ENCODE measurements around the gene ATP13A3.
"Not testable (repeated sequence)": the region's sequence is repeated elsewhere in the genome, so short reads cannot be mapped to it uniquely, and the experiment has no call there.

The ATP13A3 gene

DNA sequence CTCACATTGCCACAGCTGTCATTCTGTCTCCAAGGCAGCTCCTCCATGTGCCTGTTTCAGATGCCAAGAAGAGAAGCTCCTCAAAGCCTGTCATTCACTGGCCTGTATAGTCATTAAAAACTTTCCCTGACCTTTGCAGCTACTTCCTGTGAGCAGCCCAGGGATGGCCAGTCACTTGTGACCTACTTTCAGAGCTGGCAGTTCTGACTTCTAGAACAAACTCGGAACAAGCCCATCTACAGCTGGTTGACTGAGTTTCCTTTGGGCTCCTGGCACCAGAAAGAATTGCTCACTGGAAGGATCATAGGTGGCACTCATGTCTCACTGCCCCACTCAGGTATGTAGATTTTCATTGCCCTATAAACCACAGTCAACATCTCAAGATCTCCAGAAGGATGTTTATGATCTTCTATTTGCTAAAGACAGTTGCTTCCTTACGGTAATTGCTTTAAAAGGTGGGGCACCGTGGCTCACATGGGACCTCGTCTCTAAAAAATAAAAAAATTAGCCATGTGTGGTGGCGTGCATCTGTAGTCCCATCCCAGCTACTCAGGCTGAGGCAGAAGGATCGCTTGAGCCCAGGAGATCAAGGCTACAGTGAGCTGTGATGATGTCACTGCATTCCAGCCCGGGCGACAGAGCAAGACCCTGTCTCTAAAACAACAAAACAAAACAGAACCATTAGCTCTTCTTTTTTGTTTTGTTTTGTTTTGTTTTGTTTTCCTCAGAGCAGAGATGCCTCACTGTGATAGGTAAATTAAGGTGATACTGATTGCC lies 11.2 kb upstream of the ATP13A3 start:
- DNase-seq = no peak

GRCh38 chr3:194496217-194496919 lies 9.6 kb upstream of the ATP13A3 start:
- DNase-seq = peak; percentile 78

GRCh38 chr3:194494951-194495374 lies 8.2 kb upstream of the ATP13A3 start:
- DNase-seq = no peak

- peak; percentile 33 for DNase-seq
These were observed 7.5 kb upstream of the ATP13A3 start for GRCh38 chr3:194493995-194494927.

GRCh38 chr3:194492001-194492400 lies 5.2 kb upstream of the ATP13A3 start:
- no peak for DNase-seq

DNA sequence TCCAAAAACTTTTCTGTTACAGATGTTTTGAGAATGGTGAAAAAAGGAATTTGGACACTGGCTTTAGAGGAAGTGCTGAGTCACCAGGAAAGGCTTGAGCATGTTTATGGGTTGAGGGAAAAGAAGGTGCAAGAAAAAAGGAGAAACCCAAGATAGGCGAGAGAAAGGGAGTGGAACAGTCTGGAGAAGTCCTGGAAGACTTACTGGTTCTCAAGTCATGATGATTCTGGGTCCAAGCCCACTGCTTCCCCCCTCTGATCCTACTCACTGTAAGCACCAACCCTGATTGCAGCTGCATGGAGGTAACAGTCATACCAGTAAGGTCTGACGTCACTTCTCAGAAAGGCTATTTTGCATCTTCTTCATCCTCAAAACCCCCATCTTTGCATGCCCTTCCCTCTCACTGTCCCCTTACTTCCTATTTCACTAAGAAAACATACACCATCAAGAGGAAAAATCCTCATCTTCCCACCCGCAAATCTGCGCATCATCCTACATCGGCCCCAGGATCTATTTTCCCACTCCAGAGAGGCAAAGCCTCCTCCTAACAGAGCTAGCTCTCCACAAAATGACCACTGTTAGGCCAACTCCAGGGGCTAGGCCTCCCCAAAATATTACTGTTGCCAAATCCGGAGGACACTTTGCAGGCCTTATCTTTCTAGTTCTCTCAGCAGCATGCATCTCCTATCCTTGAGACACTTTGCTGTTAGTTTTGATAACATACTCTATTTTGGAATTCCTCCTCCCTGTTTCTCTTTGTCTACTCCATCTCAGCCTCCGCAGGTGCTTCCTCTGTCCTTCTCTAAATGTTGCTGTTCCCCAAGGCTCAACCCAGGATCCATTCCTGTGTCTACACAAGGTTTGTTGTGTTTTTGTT lies 3.2 kb upstream of the ATP13A3 start:
- peak; percentile 50 for DNase-seq

DNA sequence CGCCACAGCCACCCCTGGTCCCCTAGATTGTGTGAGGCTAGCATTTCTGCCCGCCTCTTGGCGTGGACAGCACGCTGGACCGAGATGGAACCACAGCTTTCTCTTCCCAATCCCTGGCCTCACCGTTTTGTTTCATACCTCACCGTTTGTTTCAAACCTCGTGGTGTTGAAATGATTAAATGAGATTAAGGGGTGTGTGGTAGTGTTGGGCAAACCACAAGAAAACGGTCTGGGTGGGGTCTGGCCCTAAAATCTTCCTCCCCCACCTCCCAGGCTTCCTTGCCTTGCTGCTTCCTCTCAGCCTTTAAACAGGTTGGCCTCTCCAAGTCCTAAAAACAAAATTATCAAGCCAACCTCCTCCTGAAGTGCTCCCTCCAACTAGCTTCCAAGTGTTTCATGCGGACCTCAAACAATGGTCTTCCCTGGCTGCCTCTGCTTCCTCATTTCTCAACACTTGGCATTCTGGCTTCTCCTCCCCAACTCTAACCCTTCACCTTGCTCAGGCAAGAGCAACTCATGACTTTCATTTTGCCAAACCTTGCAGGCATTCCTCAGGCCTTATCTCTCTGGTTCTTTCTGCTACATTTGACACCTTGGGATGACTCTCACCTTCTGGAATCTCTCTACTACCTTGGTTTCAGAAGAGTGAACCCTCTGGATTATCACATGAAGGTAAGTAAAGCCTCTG lies 1.4 kb upstream of the ATP13A3 start:
- peak; percentile 94 for DNase-seq

GRCh38 chr3:194487289-194488054 lies 670 bp upstream of the ATP13A3 start:
- peak; percentile 79 for DNase-seq

- DNase-seq = peak; percentile 64
These were observed 792 bp downstream of the ATP13A3 start for GRCh38 chr3:194485881-194486539.

- DNase-seq = no peak
These were observed 1.3 kb downstream of the ATP13A3 start for GRCh38 chr3:194485468-194485880.

GRCh38 chr3:194484614-194485013 lies 2.2 kb downstream of the ATP13A3 start:
- no peak for DNase-seq

- DNase-seq = no peak
These were observed 3.0 kb downstream of the ATP13A3 start for GRCh38 chr3:194483850-194484249.

GRCh38 chr3:194482830-194483229 lies 4.0 kb downstream of the ATP13A3 start:
- not testable (repeated sequence) for DNase-seq

GRCh38 chr3:194482196-194482593 lies 4.6 kb downstream of the ATP13A3 start:
- DNase-seq = no peak

GRCh38 chr3:194481525-194482195 lies 5.1 kb downstream of the ATP13A3 start:
- DNase-seq = no peak

GRCh38 chr3:194481103-194481502 lies 5.7 kb downstream of the ATP13A3 start:
- no peak for DNase-seq

GRCh38 chr3:194476784-194477183 lies 10.0 kb downstream of the ATP13A3 start:
- no peak for DNase-seq

- DNase-seq = no peak
These were observed 10.8 kb downstream of the ATP13A3 start for GRCh38 chr3:194475978-194476377.

GRCh38 chr3:194475138-194475932 lies 11.5 kb downstream of the ATP13A3 start:
- DNase-seq = no peak
